ENCODE measurements around the gene STK32C. TPM values are rescaled to one million over a fixed set of nuclear protein-coding genes. Genes with fewer than 3 reads are reported as not detected.

STK32C gene
- total RNA-seq, 2 experiments from 2014 or later, result 19.1 to 21.1 TPM

GRCh38 chr10:132239126-132240031 is 68.4 kb downstream of the STK32C start:
- no peak for DNase-seq
- ChIA-PET CTCF (no interaction called here), POLR2A (interaction anchor here (1.0 kb wide), 1 partner anchor 13 kb away, joined by 3 read pairs; no protein-coding TSS in a partner anchor)
- ATAC-seq, result no peak
- no peaks in the 10 kb centered on the region for H3K9me3 Mint-ChIP-seq (ENCODE audit: insufficient read depth)
- no peak overlapping the region for H3K4me3 Mint-ChIP-seq
- H3K4me1 Mint-ChIP-seq (ENCODE audit: low read depth), result no peaks in the 10 kb centered on the region
- no peaks in the 10 kb centered on the region for H3K36me3 Mint-ChIP-seq (ENCODE audit: low read depth)
- no peak overlapping the region for H3K27ac Mint-ChIP-seq
- no peaks in the 10 kb centered on the region for H3K27me3 Mint-ChIP-seq (ENCODE audit: low read depth)

- H3K27me3 Mint-ChIP-seq (ENCODE audit: low read depth), result no peaks in the 10 kb centered on the region
- no peak overlapping the region for H3K27ac Mint-ChIP-seq
- POLR2A ChIA-PET, result no interaction called here
- no peak for ATAC-seq
- no peaks in the 10 kb centered on the region for H3K36me3 Mint-ChIP-seq (ENCODE audit: low read depth)
- no peaks in the 10 kb centered on the region for H3K4me1 Mint-ChIP-seq (ENCODE audit: low read depth)
- CTCF ChIA-PET, result no interaction called here
- H3K9me3 Mint-ChIP-seq (ENCODE audit: insufficient read depth), result no peaks in the 10 kb centered on the region
- DNase-seq, result no peak
- H3K4me3 Mint-ChIP-seq, result no peak overlapping the region
Observed at GRCh38 chr10:132238371-132239125, 69.2 kb downstream of the STK32C start.

DNA sequence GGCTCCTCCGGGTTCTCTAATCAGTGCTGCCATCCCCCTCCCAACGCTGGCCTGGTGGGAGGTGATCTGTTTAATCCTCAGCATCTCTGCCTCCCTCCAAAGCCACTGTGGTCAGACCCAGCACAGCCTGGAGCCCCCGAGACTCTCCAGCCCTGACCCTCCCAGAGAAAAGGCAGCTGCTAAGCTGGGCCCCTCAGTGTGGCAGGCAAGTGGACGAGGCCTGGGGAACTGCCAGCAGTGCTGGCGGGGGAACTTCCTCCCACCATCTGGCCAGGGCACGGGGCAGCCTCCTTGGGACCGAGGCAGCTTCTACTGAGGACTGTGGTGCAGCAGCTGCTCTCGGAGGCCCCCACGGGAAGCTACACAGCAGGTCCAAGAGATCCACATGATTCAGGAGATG is 69.9 kb downstream of the STK32C start:
- POLR2A ChIA-PET, result no interaction called here
- ATAC-seq (no peak), DNase-seq (no peak)
- H3K36me3 Mint-ChIP-seq (ENCODE audit: low read depth), result no peaks in the 10 kb centered on the region
- CTCF ChIA-PET, result no interaction called here
- no peaks in the 10 kb centered on the region for H3K27me3 Mint-ChIP-seq (ENCODE audit: low read depth)
- peaks cover 5% of the 10 kb centered on the region for H3K4me1 Mint-ChIP-seq (ENCODE audit: low read depth)
- no peak overlapping the region for H3K4me3 Mint-ChIP-seq
- no peaks in the 10 kb centered on the region for H3K9me3 Mint-ChIP-seq (ENCODE audit: insufficient read depth)
- no peak overlapping the region for H3K27ac Mint-ChIP-seq

GRCh38 chr10:132237396-132237795 is 70.4 kb downstream of the STK32C start:
- POLR2A ChIA-PET, result no interaction called here
- Mint-ChIP-seq H3K4me3 (no peak overlapping the region), H3K27ac (no peak overlapping the region), H3K9me3 (ENCODE audit: insufficient read depth) (no peaks in the 10 kb centered on the region), H3K27me3 (ENCODE audit: low read depth) (no peaks in the 10 kb centered on the region), H3K4me1 (ENCODE audit: low read depth) (peaks cover 10% of the 10 kb centered on the region), H3K36me3 (ENCODE audit: low read depth) (no peaks in the 10 kb centered on the region)
- ATAC-seq, result no peak
- DNase-seq, result no peak
- CTCF ChIA-PET, result no interaction called here

- Mint-ChIP-seq H3K27me3 (ENCODE audit: low read depth) (no peaks in the 10 kb centered on the region), H3K36me3 (ENCODE audit: low read depth) (no peaks in the 10 kb centered on the region), H3K4me1 (ENCODE audit: low read depth) (peaks cover 15% of the 10 kb centered on the region), H3K9me3 (ENCODE audit: insufficient read depth) (no peaks in the 10 kb centered on the region), H3K27ac (no peak overlapping the region), H3K4me3 (no peak overlapping the region)
- ChIA-PET POLR2A (no interaction called here), CTCF (no interaction called here)
- no peak for ATAC-seq
- no peak for DNase-seq
Observed at GRCh38 chr10:132236881-132237280, 70.9 kb downstream of the STK32C start.

DNA sequence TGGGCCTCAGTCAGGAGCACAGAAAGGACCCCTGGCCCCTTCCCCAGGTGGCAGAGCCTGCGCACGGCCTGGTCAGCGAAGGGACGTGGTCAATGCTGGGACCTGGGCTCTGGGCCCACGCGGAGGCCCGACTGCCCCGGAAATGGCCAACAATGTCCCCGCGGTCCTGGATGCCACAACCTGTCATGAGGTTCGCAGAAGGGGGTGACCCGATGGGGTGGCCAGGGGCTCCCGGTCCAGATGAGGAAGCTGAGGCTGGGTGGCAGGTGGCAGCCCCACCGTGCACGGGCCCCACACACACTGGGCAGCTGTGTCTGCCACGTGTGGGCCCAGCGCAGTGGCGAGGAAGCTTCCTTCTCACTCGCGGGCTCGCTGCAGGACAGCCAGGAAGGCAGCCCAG is 71.6 kb downstream of the STK32C start:
- H3K27me3 Mint-ChIP-seq (ENCODE audit: low read depth), result no peaks in the 10 kb centered on the region
- H3K4me1 Mint-ChIP-seq (ENCODE audit: low read depth), result peaks cover 22% of the 10 kb centered on the region
- ChIA-PET POLR2A (no interaction called here), CTCF (no interaction called here)
- DNase-seq, result no peak
- no peaks in the 10 kb centered on the region for H3K36me3 Mint-ChIP-seq (ENCODE audit: low read depth)
- no peak overlapping the region for H3K4me3 Mint-ChIP-seq
- H3K27ac Mint-ChIP-seq, result no peak overlapping the region
- H3K9me3 Mint-ChIP-seq (ENCODE audit: insufficient read depth), result no peaks in the 10 kb centered on the region
- no peak for ATAC-seq

DNA sequence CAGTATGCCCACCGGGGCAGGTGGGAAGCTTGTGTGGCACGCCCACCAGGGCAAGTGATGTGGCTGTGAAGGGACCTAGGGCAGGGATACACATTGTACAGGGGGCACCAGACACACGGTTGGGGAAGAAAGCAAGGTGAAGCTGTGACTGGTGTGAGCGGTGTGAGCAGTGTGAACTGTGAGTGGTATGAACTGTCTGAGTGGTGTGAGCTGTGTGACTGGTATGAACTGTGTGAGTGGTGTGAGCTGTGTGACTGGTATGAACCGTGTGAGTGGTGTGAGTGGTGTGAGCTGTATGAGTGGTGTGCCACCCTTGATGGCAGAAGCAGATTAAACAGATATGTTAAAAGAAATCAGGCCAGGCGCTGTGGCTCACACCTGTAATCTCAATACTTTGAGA is 72.9 kb downstream of the STK32C start:
- POLR2A ChIA-PET, result no interaction called here
- CTCF ChIA-PET, result no interaction called here
- DNase-seq, result no peak
- no peaks in the 10 kb centered on the region for H3K27me3 Mint-ChIP-seq (ENCODE audit: low read depth)
- H3K4me3 Mint-ChIP-seq, result no peak overlapping the region
- H3K4me1 Mint-ChIP-seq (ENCODE audit: low read depth), result peaks cover 32% of the 10 kb centered on the region
- no peaks in the 10 kb centered on the region for H3K36me3 Mint-ChIP-seq (ENCODE audit: low read depth)
- no peaks in the 10 kb centered on the region for H3K9me3 Mint-ChIP-seq (ENCODE audit: insufficient read depth)
- no peak for ATAC-seq
- H3K27ac Mint-ChIP-seq, result no peak overlapping the region

- Mint-ChIP-seq H3K4me1 (ENCODE audit: low read depth) (peaks cover 44% of the 10 kb centered on the region), H3K36me3 (ENCODE audit: low read depth) (no peaks in the 10 kb centered on the region), H3K27ac (no peak overlapping the region), H3K9me3 (ENCODE audit: insufficient read depth) (no peaks in the 10 kb centered on the region), H3K4me3 (no peak overlapping the region), H3K27me3 (ENCODE audit: low read depth) (no peaks in the 10 kb centered on the region)
- CTCF ChIA-PET, result interaction anchor here (1.0 to 1.5 kb wide), 3 partner anchors 65 to 97 kb away, joined by 3 read pairs; partner anchors contain the start of gene STK32C
- no peak for DNase-seq
- ATAC-seq, result no peak
- POLR2A ChIA-PET, result no interaction called here
Observed at GRCh38 chr10:132233501-132234085, 74.2 kb downstream of the STK32C start.

GRCh38 chr10:132232981-132233380 is 74.8 kb downstream of the STK32C start:
- DNase-seq (no peak), ATAC-seq (no peak)
- POLR2A ChIA-PET, result no interaction called here
- CTCF ChIA-PET, result interaction anchor here (1.0 to 1.5 kb wide), 2 partner anchors 75 to 98 kb away, joined by 3 read pairs; partner anchors contain the start of gene STK32C
- no peak overlapping the region for H3K4me3 Mint-ChIP-seq
- H3K27ac Mint-ChIP-seq, result no peak overlapping the region
- no peaks in the 10 kb centered on the region for H3K36me3 Mint-ChIP-seq (ENCODE audit: low read depth)
- H3K9me3 Mint-ChIP-seq (ENCODE audit: insufficient read depth), result no peaks in the 10 kb centered on the region
- H3K27me3 Mint-ChIP-seq (ENCODE audit: low read depth), result no peaks in the 10 kb centered on the region
- H3K4me1 Mint-ChIP-seq (ENCODE audit: low read depth), result peaks cover 44% of the 10 kb centered on the region

DNA sequence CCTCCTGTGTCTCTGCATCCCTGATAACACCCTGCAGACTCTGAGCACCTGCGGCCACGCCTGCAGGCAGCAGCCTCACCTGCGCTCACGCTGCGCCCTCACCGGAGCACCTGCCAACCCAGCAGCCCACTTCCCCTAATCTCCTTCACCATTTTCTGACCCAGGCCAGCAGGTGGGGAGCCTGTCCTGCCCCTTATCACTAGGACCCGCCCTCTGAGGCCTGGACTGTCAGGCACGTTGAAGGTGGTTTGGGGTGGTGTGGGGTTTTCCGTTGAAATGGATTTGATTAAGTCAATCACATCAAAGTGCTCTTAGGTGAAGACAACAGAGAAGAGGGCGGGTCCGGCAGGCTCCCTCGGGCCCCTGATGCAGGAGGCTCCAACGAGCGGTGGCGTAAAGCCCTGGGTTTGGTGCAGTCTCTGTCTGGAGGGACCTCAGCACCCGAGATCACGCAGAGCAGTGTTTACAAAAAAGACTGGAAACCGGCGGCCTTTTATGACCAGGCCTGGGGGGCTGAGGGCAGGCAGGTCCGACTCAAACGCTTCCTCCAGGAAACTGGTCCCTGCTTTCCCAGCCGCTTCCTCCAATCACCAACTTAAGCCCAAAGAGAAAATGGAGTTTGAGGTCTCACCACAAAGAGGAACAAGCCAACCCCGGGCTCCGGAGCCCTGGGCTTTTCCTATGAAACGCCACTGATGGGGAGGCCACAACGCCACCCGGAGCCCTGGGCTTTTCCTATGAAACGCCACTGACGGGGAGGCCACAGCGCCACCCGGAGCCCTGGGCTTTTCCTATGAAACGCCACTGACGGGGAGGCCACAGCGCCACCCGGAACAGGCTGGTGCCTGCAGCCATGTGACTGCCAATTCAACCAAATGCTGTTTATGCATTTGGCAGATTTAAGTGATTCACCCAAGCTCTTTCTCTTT is 75.5 kb downstream of the STK32C start:
- Mint-ChIP-seq H3K4me1 (ENCODE audit: low read depth) (peaks cover 44% of the 10 kb centered on the region), H3K4me3 (no peak overlapping the region), H3K27me3 (ENCODE audit: low read depth) (no peaks in the 10 kb centered on the region), H3K27ac (peak overlapping the region; percentile 58), H3K36me3 (ENCODE audit: low read depth) (no peaks in the 10 kb centered on the region), H3K9me3 (ENCODE audit: insufficient read depth) (no peaks in the 10 kb centered on the region)
- peak; percentile 25 for DNase-seq
- CTCF ChIA-PET, result interaction anchor here (1.0 to 1.5 kb wide), 2 partner anchors 76 to 99 kb away, joined by 3 read pairs; partner anchors contain the start of gene STK32C
- POLR2A ChIA-PET, result no interaction called here
- peak; percentile 16 for ATAC-seq

DNA sequence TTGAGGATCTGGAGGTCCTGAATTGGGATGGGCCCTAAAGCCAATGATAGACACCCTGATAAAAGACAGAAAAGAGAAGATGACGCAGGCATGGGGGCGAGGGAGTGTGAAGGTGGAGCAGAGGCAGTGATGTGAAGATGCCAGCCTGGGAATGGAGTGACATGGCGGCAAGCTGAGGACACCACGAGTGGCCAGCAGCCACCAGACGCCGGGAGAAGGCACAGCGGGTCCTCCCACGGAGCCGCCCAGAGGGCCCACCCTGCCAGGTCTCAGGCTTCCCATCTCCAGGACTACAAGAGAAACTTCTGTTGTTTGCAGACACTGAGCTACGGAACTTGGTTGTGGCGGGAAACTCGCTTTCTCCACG is 76.1 kb downstream of the STK32C start:
- peaks cover 44% of the 10 kb centered on the region for H3K4me1 Mint-ChIP-seq (ENCODE audit: low read depth)
- DNase-seq (no peak), ATAC-seq (no peak)
- H3K27ac Mint-ChIP-seq, result peak overlapping the region; percentile 78
- H3K27me3 Mint-ChIP-seq (ENCODE audit: low read depth), result no peaks in the 10 kb centered on the region
- ChIA-PET CTCF (no interaction called here), POLR2A (no interaction called here)
- H3K9me3 Mint-ChIP-seq (ENCODE audit: insufficient read depth), result no peaks in the 10 kb centered on the region
- no peaks in the 10 kb centered on the region for H3K36me3 Mint-ChIP-seq (ENCODE audit: low read depth)
- H3K4me3 Mint-ChIP-seq, result no peak overlapping the region
